Stimulated activated CD4-positive, alpha-beta T cell treated with anti-CD3 and anti-CD28 coated beads, Interleukin-15, amount 100 ng/mL, for 48 hours (primary cell): ENCODE measurements around the gene ZNF607.

Experiments used
- DNase-seq, 2 donors: peaks; one replicate each; pipeline ENCODE4 v3.0.0-alpha.2; 2020; ENCODE audit warnings: low read depth in 2 of 2

The ZNF607 gene

DNA sequence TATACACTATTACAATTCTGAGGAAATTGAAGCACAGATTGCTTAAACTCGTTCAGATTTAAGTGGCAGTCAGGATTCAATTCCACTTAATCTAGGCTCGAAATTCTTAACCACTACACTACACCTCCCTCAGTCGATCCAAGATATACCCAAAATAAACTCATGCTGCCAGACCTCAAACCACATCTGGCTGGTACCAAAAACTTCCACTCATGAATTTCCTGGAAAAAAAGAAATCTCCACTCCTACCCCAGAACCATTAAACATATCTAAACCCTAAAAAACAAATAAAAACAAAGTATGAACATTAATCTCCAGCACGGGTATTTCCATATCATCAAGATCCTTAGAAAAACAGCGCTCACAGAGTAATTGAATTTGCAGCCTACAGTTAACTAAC, 65.4 kb downstream of the ZNF607 start:
- no peak for DNase-seq
